H1 (cell line): ENCODE data around the gene HID1. TPM values are rescaled to one million over a fixed set of nuclear protein-coding genes. Genes with fewer than 3 reads are reported as not detected.

Experiments used
- CBX8 ChIP-seq: fragments of 300-800, 300-1000 bp; sonication (generic); IDR thresholded peaks from 2 replicates; pipeline ENCODE4 v1.7.1; 2016; ENCODE audit warnings: low read depth, low read length, borderline replicate concordance
- CHD7 ChIP-seq: fragments of 300-600 bp; sonication (generic); IDR thresholded peaks from 2 replicates; pipeline ENCODE4 v1.7.1; 2012; ENCODE audit warnings: low read length, moderate library complexity, mild to moderate bottlenecking, inconsistent platforms; ENCODE audit not compliant: insufficient replicate concordance
- E2F6 ChIP-seq: IDR thresholded peaks from 2 replicates; pipeline ENCODE4 v1.6.1; 2012; ENCODE audit warnings: inconsistent platforms
- JUND ChIP-seq: IDR thresholded peaks from 2 replicates; pipeline ENCODE4 v1.6.1; 2011; ENCODE audit warnings: mild to moderate bottlenecking, improper control_type of control experiment, low read length
- TCF12 ChIP-seq: IDR thresholded peaks from 2 replicates; pipeline ENCODE4 v1.6.1; 2011; ENCODE audit warnings: low read depth, mild to moderate bottlenecking, low read length
- TEAD4 ChIP-seq: IDR thresholded peaks from 2 replicates; pipeline ENCODE4 v1.6.1; 2012; ENCODE audit warnings: low read depth, low read length, inconsistent platforms, mixed read lengths
- YY1 ChIP-seq: IDR thresholded peaks from 2 replicates; pipeline ENCODE4 v1.6.1; 2011; ENCODE audit warnings: low read depth, mild to moderate bottlenecking, low read length
- ZNF274 ChIP-seq: IDR thresholded peaks from 2 replicates; pipeline ENCODE4 v1.7.0; 2012; ENCODE audit warnings: low read length, borderline replicate concordance; ENCODE audit errors: extremely low read depth
- polyA plus RNA-seq, 7 experiments: library from polyadenylated mRNA; depleted of rRNA in 3 of 7; stranded (reverse) in 5 of 7; unstranded in 2 of 7; fragments of >200 nt in 5 of 7; fragments of 200-250 nt in 2 of 7; gene quantifications; 1 replicate in 5 of 7; 2 replicates in 1 of 7; 4 replicates in 1 of 7; pipeline versions ENCODE4 v1.2.1 to v1.2.3, GENCODE V29; 2011 to 2013; ENCODE audit warnings: missing spikeins in 2 of 7, mixed read lengths in 2 of 7
- total RNA-seq: library from RNA; stranded (reverse); fragmentation: NEBNext Ultra II Directional; extraction: Animal tissue kit (Norgen Biotek cat#: 25700); gene quantifications from 2 replicates; pipeline ENCODE4 v1.2.1, GENCODE V29; 2021

HID1 gene
- total and polyA plus RNA-seq, 2 of the 8 experiments (the other 6 are each of a cell fraction or from before 2014, with no cell fraction given), result 15.1 to 25.9 TPM

DNA sequence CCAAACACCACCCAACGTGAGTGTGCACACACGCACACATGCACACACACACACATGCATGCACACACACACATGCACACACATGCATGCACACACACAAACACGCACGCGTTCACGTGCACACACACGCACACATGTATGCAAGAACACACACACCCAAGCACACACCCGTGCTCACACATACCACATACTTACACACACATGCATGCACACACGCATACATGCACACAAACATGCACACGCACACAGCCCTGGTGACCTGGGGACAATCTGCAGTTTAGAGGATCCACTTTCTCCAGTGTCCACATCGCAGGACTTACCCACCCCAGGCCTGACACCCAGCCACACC lies 55.7 kb downstream of the HID1 start (continued):
- TF ChIP-seq CHD7, result no peak
- TF ChIP-seq JUND, result no peak
- no peak for TF ChIP-seq E2F6
- no peak for TF ChIP-seq ZNF274
- TF ChIP-seq TCF12, result no peak
- no peak for TF ChIP-seq CBX8
- no peak for TF ChIP-seq TEAD4
- no peak for TF ChIP-seq YY1
